HL-60 (cell line): ENCODE results near the gene VPS41.

Experiments used
- DNase-seq, 2 experiments: peaks; one replicate each; pipeline ENCODE4 v3.0.0-alpha.2; 2010 to 2020; ENCODE audit warnings: low read depth in 1 of 2, low spot score in 1 of 2
- H3K27ac ChIP-seq: fragments of 250-450 bp; sonication (Bioruptor Pico); replicated peaks from 2 replicates; pipeline ENCODE4 v1.5.1; 2020; ENCODE audit warnings: mild to moderate bottlenecking, moderate library complexity
- H3K27me3 ChIP-seq: fragments of 250-450 bp; sonication (Bioruptor Pico); 2 replicates; pipeline ENCODE4 v1.5.1; 2021; ENCODE audit warnings: mild to moderate bottlenecking, moderate library complexity; ENCODE audit not compliant: insufficient read depth, poor library complexity, severe bottlenecking
- H3K4me3 ChIP-seq: replicated peaks from 2 replicates; pipeline ENCODE4 v1.5.1; 2011; ENCODE audit warnings: mild to moderate bottlenecking, control low read depth, low read length; ENCODE audit not compliant: insufficient read depth
- CTCF ChIP-seq: IDR thresholded peaks from one replicate; pipeline ENCODE4 v1.5.1; 2011; ENCODE audit warnings: low read length, control low read depth, inconsistent platforms; ENCODE audit not compliant: insufficient read depth
- GABPA ChIP-seq: IDR thresholded peaks from 2 replicates; pipeline ENCODE4 v1.6.1; 2012; ENCODE audit warnings: low read depth
- POLR2AphosphoS5 ChIP-seq: IDR thresholded peaks from 2 replicates; pipeline ENCODE4 v1.6.1; 2012; ENCODE audit warnings: low read depth
- REST ChIP-seq: IDR thresholded peaks from 2 replicates; pipeline ENCODE4 v1.6.1; 2012; ENCODE audit warnings: low read depth; ENCODE audit not compliant: insufficient replicate concordance
- SPI1 ChIP-seq: IDR thresholded peaks from 2 replicates; pipeline ENCODE4 v1.6.1; 2012; ENCODE audit warnings: low read depth, mild to moderate bottlenecking, borderline replicate concordance

VPS41 gene

GRCh38 chr7:38831259-38831996 is 77.6 kb downstream of the VPS41 start:
- H3K27me3 ChIP-seq = no peaks in the 10 kb centered on the region
- no peak for DNase-seq
- no peak for TF ChIP-seq SPI1
- H3K4me3 ChIP-seq = no peak overlapping the region
- H3K27ac ChIP-seq = no peak overlapping the region

GRCh38 chr7:38830826-38831225 is 78.2 kb downstream of the VPS41 start:
- no peak for TF ChIP-seq SPI1
- TF ChIP-seq POLR2AphosphoS5 = no peak
- no peak for TF ChIP-seq GABPA
- no peak for TF ChIP-seq REST
- TF ChIP-seq CTCF = no peak
- Histone ChIP-seq H3K27me3 (no peaks in the 10 kb centered on the region), H3K4me3 (no peak overlapping the region), H3K27ac (no peak overlapping the region)
- no peak for DNase-seq

DNA sequence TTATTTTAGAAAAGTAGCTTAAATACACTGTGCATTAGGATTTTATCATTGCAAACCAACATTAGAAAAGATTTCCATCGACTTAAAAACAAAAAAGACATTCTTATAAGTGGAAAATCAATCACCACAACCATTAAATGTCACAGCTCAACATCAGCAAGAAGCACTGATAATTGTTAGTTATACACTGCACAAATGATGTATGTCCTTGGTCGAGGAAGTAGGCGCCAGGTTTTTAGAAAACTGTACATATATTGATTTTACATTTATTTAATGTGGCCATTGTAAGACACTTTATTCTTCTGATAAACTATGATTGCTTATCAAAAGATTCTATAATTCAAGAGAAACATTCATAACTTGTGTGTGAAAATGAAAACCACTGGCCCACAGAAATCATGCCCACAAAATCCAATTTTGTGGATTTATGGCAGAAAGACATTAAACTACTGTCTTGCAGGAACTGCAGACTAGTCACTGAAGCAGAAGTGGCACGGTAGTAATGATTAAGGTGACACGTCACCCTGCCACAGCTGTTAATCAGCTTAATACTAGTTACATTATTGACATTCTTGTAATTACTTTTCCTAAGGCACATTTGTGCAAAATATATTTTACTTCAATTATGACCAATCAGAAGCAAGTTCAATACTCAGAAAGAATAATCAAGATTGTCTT is 79.4 kb downstream of the VPS41 start:
- no peak overlapping the region for H3K4me3 ChIP-seq
- no peaks in the 10 kb centered on the region for H3K27me3 ChIP-seq
- TF ChIP-seq POLR2AphosphoS5 = no peak
- H3K27ac ChIP-seq = no peak overlapping the region
- DNase-seq = no peak

GRCh38 chr7:38828026-38828425 is 81.0 kb downstream of the VPS41 start:
- H3K27ac ChIP-seq = no peak overlapping the region
- no peak overlapping the region for H3K4me3 ChIP-seq
- no peaks in the 10 kb centered on the region for H3K27me3 ChIP-seq
- no peak for TF ChIP-seq CTCF
- no peak for TF ChIP-seq GABPA
- TF ChIP-seq REST = no peak
- no peak for TF ChIP-seq SPI1
- TF ChIP-seq POLR2AphosphoS5 = no peak
- no peak for DNase-seq
